ENCODE data around the gene C14orf180.

- TF ChIP-seq CTCF (IDR thresholded peaks at IDR 0.05; ENCODE audit: low read depth, low read length), result no peak
- no peak for TF ChIP-seq EZH2phosphoT487 (IDR thresholded peaks at IDR 0.05; ENCODE audit: low read depth)
Observed at GRCh38 chr14:104634138-104634760, 54.7 kb downstream of the C14orf180 start.

Measured in OCI-LY3 (cell line).